SK-N-SH (cell line): ENCODE measurements around the gene TDRD9. TPM values are rescaled to one million over a fixed set of nuclear protein-coding genes. Genes with fewer than 3 reads are reported as not detected.

Experiments used
- CTCF ChIA-PET: fragments of 300-600, 350-600 bp; formaldehyde crosslinking; extraction: SDS; loops from one replicate; lab custom pipeline; 2021; lab: Yijun Ruan, JAX
- POLR2A ChIA-PET: fragments of 350-600 bp; sonication (Branson Sonifier 250); formaldehyde crosslinking; extraction: SDS; loops from one replicate; lab custom pipeline; 2020; ENCODE audit warnings: antibody characterized with exemption, inconsistent platforms; lab: Yijun Ruan, JAX
- DNase-seq: peaks from one replicate; pipeline ENCODE4 v3.0.0; 2012
- H2AFZ ChIP-seq: fragments of 200-600 bp; sonication (generic); 2 replicates; pipeline ENCODE4 v1.8.1; 2016; ENCODE audit warnings: antibody characterized with exemption, mild to moderate bottlenecking, low read depth
- H3F3A ChIP-seq: fragments of 200-600 bp; sonication (generic); replicated peaks from 2 replicates; pipeline ENCODE3; 2016; ENCODE audit warnings: antibody characterized with exemption, mild to moderate bottlenecking; ENCODE audit not compliant: insufficient read depth
- H3K27ac ChIP-seq, 2 experiments: fragments of 200-500 bp in 1 of 2; fragments of 200-600 bp in 1 of 2; sonication (Bioruptor generic) in 1 of 2; sonication (generic), shearing (Covaris generic) in 1 of 2; 2 replicates each; pipeline versions ENCODE4 v1.5.1 to v1.6.1; 2014 to 2016; ENCODE audit warnings: low read depth in 2 of 2, inconsistent platforms in 1 of 2, low read length in 1 of 2, mild to moderate bottlenecking in 1 of 2, mixed read lengths in 1 of 2
- H3K27me3 ChIP-seq: fragments of 200-600 bp; sonication (generic), shearing (Covaris generic); 2 replicates; pipeline ENCODE4 v1.6.1; 2016; ENCODE audit warnings: mixed run types; ENCODE audit not compliant: insufficient read depth
- H3K36me3 ChIP-seq, 2 experiments: fragments of 200-500 bp in 1 of 2; fragments of 200-600 bp in 1 of 2; sonication (Bioruptor generic) in 1 of 2; sonication (generic) in 1 of 2; replicated peaks in 1 of 2; 2 replicates each; pipeline versions ENCODE3 to v1.5.1; 2014 to 2016; ENCODE audit warnings: low read length in 1 of 2, mild to moderate bottlenecking in 1 of 2; ENCODE audit not compliant: insufficient read depth in 2 of 2, control insufficient read depth in 1 of 2
- H3K4me1 ChIP-seq, 2 experiments: fragments of 200-500 bp in 1 of 2; fragments of 200-600 bp in 1 of 2; sonication (Bioruptor generic) in 1 of 2; sonication (generic), shearing (Covaris generic) in 1 of 2; 2 replicates each; pipeline versions ENCODE4 v1.5.1 to v1.6.1; 2014 to 2016; ENCODE audit warnings: low read depth in 1 of 2, low read length in 1 of 2, mixed run types in 1 of 2; ENCODE audit not compliant: insufficient read depth in 2 of 2, control insufficient read depth in 1 of 2
- H3K4me2 ChIP-seq: fragments of 200-600 bp; sonication (generic), shearing (Covaris generic); 2 replicates; pipeline ENCODE4 v1.6.1; 2017; ENCODE audit warnings: mixed run types
- H3K4me3 ChIP-seq, 2 experiments: fragments of 200-500 bp in 1 of 2; fragments of 200-600 bp in 1 of 2; sonication (Bioruptor generic) in 1 of 2; sonication (generic), shearing (Covaris generic) in 1 of 2; 2 replicates each; pipeline versions ENCODE4 v1.5.1 to v1.8.1; 2014 to 2016; ENCODE audit warnings: low read depth in 2 of 2, inconsistent platforms in 1 of 2, low read length in 1 of 2, mild to moderate bottlenecking in 1 of 2, mixed read lengths in 1 of 2, moderate library complexity in 1 of 2
- H3K79me2 ChIP-seq: fragments of 200-600 bp; sonication (generic); 2 replicates; pipeline ENCODE4 v1.8.1; 2017; ENCODE audit warnings: mild to moderate bottlenecking; ENCODE audit not compliant: insufficient read depth
- H3K9ac ChIP-seq: fragments of 200-600 bp; sonication (generic); 2 replicates; pipeline ENCODE4 v1.6.1; 2017; ENCODE audit warnings: mixed run types
- H3K9me2 ChIP-seq: fragments of 200-600 bp; sonication (generic); 2 replicates; pipeline ENCODE4 v1.6.1; 2017; ENCODE audit warnings: mixed run types
- H3K9me3 ChIP-seq: fragments of 200-600 bp; sonication (generic); 2 replicates; pipeline ENCODE4 v1.6.1; 2017; ENCODE audit warnings: mixed run types, mild to moderate bottlenecking, moderate library complexity
- H4K20me1 ChIP-seq: fragments of 200-600 bp; sonication (generic); 2 replicates; pipeline ENCODE4 v1.6.1; 2017; ENCODE audit warnings: mild to moderate bottlenecking, mixed run types; ENCODE audit not compliant: insufficient read depth
- ELF1 ChIP-seq: IDR thresholded peaks from 2 replicates; pipeline ENCODE4 v1.4.0; 2012
- EP300 ChIP-seq, 2 experiments: IDR thresholded peaks; 2 replicates each; pipeline versions ENCODE4 v1.4.0 to v1.6.1; 2012; ENCODE audit warnings: borderline replicate concordance in 1 of 2, low read depth in 1 of 2, low read length in 1 of 2
- EZH2phosphoT487 ChIP-seq: fragments of 200-600 bp; sonication (generic); IDR thresholded peaks from 2 replicates; pipeline ENCODE4 v1.6.1; 2017; ENCODE audit warnings: low read depth, mixed run types, mild to moderate bottlenecking, antibody characterized with exemption, moderate library complexity, borderline replicate concordance
- FOXM1 ChIP-seq: IDR thresholded peaks from 2 replicates; pipeline ENCODE4 v1.4.0; 2012; ENCODE audit warnings: low read depth, mild to moderate bottlenecking
- MEF2A ChIP-seq: IDR thresholded peaks from 2 replicates; pipeline ENCODE4 v1.4.0; 2012; ENCODE audit warnings: low read depth, borderline replicate concordance
- MXI1 ChIP-seq: IDR thresholded peaks from 2 replicates; pipeline ENCODE4 v1.6.1; 2012; ENCODE audit warnings: mild to moderate bottlenecking, low read depth, low read length, improper control_type of control experiment
- NFIC ChIP-seq: IDR thresholded peaks from 2 replicates; pipeline ENCODE4 v1.4.0; 2012; ENCODE audit warnings: borderline replicate concordance
- NRF1 ChIP-seq: IDR thresholded peaks from 2 replicates; pipeline ENCODE4 v1.6.1; 2012; ENCODE audit warnings: low read depth, mild to moderate bottlenecking, low read length
- POLR2AphosphoS5 ChIP-seq: IDR thresholded peaks from 2 replicates; pipeline ENCODE4 v1.6.1; 2012; ENCODE audit warnings: low read depth, low read length
- RCOR1 ChIP-seq: fragments of 150-350 bp; IDR thresholded peaks from 2 replicates; pipeline ENCODE4 v1.6.1; 2017; ENCODE audit warnings: antibody characterized with exemption, low read length
- RFX5 ChIP-seq: IDR thresholded peaks from 2 replicates; pipeline ENCODE4 v1.6.1; 2012; ENCODE audit warnings: mild to moderate bottlenecking, improper control_type of control experiment, low read length
- RXRA ChIP-seq: IDR thresholded peaks from 2 replicates; pipeline ENCODE4 v1.4.0; 2012; ENCODE audit warnings: low read depth, mild to moderate bottlenecking, borderline replicate concordance
- SMC3 ChIP-seq: IDR thresholded peaks from 2 replicates; pipeline ENCODE4 v1.6.1; 2012; ENCODE audit warnings: low read depth, low read length, improper control_type of control experiment
- TAF1 ChIP-seq: IDR thresholded peaks from 2 replicates; pipeline ENCODE4 v1.6.1; 2012; ENCODE audit warnings: low read depth, mild to moderate bottlenecking, low read length, moderate library complexity, borderline replicate concordance
- TEAD4 ChIP-seq: IDR thresholded peaks from 2 replicates; pipeline ENCODE4 v1.4.0; 2012; ENCODE audit warnings: mild to moderate bottlenecking, borderline replicate concordance; ENCODE audit not compliant: insufficient read depth
- YY1 ChIP-seq: IDR thresholded peaks from 2 replicates; pipeline ENCODE4 v1.4.0; 2012; ENCODE audit warnings: low read depth, mild to moderate bottlenecking
- WGBS: methylation state at CpG from one replicate; pipeline ENCODE4 v1.1.6; 2017; ENCODE audit warnings: low lambda C conversion rate; 5-methylcytosine and 5-hydroxymethylcytosine counted together
- polyA plus RNA-seq, 3 experiments: library from polyadenylated mRNA; depleted of rRNA; stranded (reverse); fragments of >200 nt; gene quantifications; 2 replicates each; pipeline ENCODE4 v1.2.3, GENCODE V29; 2012
- TF ChIP-seq, protein P1 (sequence below): fragments of 150-350 bp; IDR thresholded peaks from 2 replicates; pipeline ENCODE4 v1.6.1; 2016; ENCODE audit warnings: mild to moderate bottlenecking, low read depth, low read length
- TF ChIP-seq, protein P2 (sequence below): IDR thresholded peaks from 2 replicates; pipeline ENCODE4; 2012
- TF ChIP-seq, protein P3 (sequence below): IDR thresholded peaks from 2 replicates; pipeline ENCODE4 v1.4.0; 2012; ENCODE audit warnings: low read depth, borderline replicate concordance
- TF ChIP-seq, protein P4 (sequence below): fragments of 200-600 bp; sonication (generic); IDR thresholded peaks from 2 replicates; pipeline ENCODE4 v1.6.1; 2017; ENCODE audit warnings: antibody characterized with exemption, mild to moderate bottlenecking, moderate library complexity

The TDRD9 gene
- polyA plus RNA-seq, 1 of the 3 experiments (the other 2 are of a cell fraction), result not detected

DNA sequence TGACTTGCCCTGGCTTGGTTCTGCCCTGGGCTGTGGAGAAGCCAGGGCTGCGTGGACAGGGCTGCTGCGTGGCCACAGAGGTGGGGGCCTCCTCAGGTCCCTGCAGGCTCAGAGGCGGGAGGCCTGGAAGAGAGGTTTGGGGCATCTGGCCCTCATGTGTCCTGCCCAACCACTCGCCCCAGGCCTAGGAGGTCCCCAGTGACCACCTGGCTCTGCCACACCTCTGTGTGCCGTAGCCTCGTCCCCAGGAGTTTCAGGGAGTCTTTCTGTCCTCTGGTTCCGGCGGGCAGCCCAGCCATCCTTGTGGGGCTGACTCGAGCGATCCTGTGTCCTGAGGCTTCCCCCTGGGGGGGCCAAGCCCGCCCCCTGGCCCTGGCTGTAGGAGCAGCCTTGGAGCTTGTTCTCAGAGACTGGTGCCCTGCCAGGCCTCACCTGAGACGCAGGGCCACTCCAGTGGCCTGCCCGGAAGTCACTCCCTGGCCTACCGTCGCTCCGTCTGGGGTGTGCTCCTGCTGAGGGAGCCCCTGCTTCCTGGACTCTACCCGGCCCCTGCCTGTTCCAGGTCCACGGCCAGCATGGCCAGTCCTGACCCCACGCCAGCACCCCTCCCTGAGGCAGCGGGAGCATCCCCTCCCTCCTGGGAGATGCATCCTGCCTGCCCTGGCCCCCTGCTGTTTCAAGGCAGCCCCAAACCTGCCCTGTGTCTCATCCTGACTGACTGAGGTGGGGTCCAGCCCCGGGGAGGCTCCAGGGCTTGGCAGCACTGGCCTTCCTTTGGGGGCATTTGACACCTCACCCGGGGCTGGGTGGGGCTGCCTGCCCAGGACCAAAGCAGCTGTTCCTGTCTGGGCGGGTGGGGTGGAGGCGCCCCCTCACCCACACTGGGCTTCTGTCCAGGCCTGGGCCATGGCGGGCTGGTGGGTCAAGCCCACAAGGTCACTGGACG is 171.1 kb downstream of the TDRD9 start:
- DNase-seq, result no peak
- Histone ChIP-seq H3K9me2 (no peaks in the 10 kb centered on the region), H3K27me3 (no peaks in the 10 kb centered on the region), H3K4me1 (peaks cover 0 to 15% of the 10 kb centered on the region in 2 experiments; a peak in 1 of 4 replicates), H3K4me3 (no peak overlapping the region), H3K4me2 (no peak overlapping the region), H3K27ac (no peak overlapping the region; a peak in 1 of 4 replicates), H4K20me1 (no peaks in the 10 kb centered on the region), H3K36me3 (no peaks in the 10 kb centered on the region), H3F3A (no peaks in the 10 kb centered on the region), H2AFZ (no peak overlapping the region), H3K9ac (no peak overlapping the region), H3K79me2 (no peaks in the 10 kb centered on the region), H3K9me3 (no peaks in the 10 kb centered on the region)
- 13% methylated on average over 3 of the region's 26 CpGs for WGBS
- no peak for TF ChIP-seq TAF1
- no peak for TF ChIP-seq RFX5
- no peak for TF ChIP-seq MEF2A
- TF ChIP-seq POLR2AphosphoS5, result no peak
- no peak for TF ChIP-seq YY1
- no peak for TF ChIP-seq EZH2phosphoT487
- no peak for TF ChIP-seq NFIC
- TF ChIP-seq SMC3, result no peak
- no peak for TF ChIP-seq RXRA
- no peak for TF ChIP-seq TEAD4
- TF ChIP-seq NRF1, result no peak
- TF ChIP-seq, protein P1, sequence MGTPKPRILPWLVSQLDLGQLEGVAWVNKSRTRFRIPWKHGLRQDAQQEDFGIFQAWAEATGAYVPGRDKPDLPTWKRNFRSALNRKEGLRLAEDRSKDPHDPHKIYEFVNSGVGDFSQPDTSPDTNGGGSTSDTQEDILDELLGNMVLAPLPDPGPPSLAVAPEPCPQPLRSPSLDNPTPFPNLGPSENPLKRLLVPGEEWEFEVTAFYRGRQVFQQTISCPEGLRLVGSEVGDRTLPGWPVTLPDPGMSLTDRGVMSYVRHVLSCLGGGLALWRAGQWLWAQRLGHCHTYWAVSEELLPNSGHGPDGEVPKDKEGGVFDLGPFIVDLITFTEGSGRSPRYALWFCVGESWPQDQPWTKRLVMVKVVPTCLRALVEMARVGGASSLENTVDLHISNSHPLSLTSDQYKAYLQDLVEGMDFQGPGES, result no peak
- ChIA-PET POLR2A (no interaction called here), CTCF (interaction anchor here (0.9 to 1.6 kb wide), 6 partner anchors 11 to 465 kb away, joined by 3 to 7 read pairs (median 4); no protein-coding TSS in a partner anchor)

DNA sequence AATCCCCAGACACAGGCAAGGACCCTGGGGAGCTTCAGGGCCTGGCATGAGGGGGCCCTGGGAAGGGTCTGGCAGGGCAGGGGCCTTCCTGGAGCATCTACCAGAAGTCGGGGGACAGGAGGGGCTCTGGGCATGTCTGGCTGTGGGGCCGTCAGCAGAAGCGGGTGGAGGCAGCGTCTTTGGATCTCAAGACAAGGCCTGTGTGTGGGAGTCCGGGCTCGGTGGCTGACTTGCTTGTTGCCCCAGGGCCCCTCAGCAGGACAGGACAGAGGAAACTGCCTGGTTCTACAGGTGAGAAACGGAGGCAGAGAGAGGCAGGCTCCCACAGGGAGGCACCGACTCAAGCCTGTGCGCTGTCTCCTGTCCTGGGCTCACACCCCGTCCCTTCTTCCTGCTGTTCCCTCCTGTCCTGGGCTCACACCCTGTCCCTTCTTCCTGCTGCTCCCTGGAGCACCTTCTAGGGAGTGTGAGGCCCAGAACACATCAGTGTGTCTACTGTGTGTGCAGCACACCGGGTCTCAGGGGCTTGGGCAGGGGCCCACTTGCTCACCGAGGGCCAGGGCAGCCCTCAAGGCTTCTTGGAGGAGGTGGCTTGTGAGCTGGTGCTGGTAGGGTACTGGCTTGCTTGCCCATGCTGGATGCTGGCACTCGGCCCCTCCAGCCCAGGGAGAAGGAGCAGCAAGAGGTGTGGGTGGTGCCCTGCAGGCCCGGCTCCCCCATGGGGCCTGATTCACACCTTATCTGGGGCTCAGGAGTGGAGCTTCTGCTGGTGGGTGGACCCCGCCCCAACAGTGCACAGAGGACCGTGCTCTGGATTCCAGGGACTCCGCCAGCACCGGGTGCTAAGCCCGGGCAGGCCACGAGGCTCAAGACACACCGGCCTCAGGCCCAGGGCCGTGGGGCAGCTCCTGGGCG is 172.2 kb downstream of the TDRD9 start:
- H2AFZ ChIP-seq, result no peak overlapping the region
- DNase-seq, result no peak
- H3K27ac ChIP-seq, result no peak overlapping the region
- WGBS, result 31% methylated on average over 5 of the region's 23 CpGs
- no peaks in the 10 kb centered on the region for H3K36me3 ChIP-seq
- H4K20me1 ChIP-seq, result no peaks in the 10 kb centered on the region
- H3K4me2 ChIP-seq, result no peak overlapping the region
- no peaks in the 10 kb centered on the region for H3K27me3 ChIP-seq
- no peak overlapping the region for H3K9ac ChIP-seq
- no peak overlapping the region for H3K4me3 ChIP-seq
- H3K9me2 ChIP-seq, result no peaks in the 10 kb centered on the region
- H3F3A ChIP-seq, result no peaks in the 10 kb centered on the region
- no peaks in the 10 kb centered on the region for H3K9me3 ChIP-seq
- H3K4me1 ChIP-seq, result peaks cover 0 to 14% of the 10 kb centered on the region in 2 experiments; a peak in 1 of 4 replicates
- no peaks in the 10 kb centered on the region for H3K79me2 ChIP-seq
- POLR2A ChIA-PET, result no interaction called here
- CTCF ChIA-PET, result interaction anchor here (0.6 to 1.6 kb wide), 4 partner anchors 13 to 463 kb away, joined by 3 to 5 read pairs (median 4); no protein-coding TSS in a partner anchor
- TF ChIP-seq, protein P2, sequence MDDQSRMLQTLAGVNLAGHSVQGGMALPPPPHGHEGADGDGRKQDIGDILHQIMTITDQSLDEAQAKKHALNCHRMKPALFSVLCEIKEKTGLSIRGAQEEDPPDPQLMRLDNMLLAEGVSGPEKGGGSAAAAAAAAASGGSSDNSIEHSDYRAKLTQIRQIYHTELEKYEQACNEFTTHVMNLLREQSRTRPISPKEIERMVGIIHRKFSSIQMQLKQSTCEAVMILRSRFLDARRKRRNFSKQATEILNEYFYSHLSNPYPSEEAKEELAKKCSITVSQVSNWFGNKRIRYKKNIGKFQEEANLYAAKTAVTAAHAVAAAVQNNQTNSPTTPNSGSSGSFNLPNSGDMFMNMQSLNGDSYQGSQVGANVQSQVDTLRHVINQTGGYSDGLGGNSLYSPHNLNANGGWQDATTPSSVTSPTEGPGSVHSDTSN, result no peak
- TF ChIP-seq RCOR1 (no peak), POLR2AphosphoS5 (no peak), SMC3 (no peak), MXI1 (no peak), FOXM1 (no peak), YY1 (no peak), NRF1 (no peak), EP300 (IDR thresholded peaks at IDR 0.05; ENCODE audit: borderline replicate concordance in 1 of 2, low read depth in 1 of 2, low read length in 1 of 2) (no peak), RXRA (no peak), ELF1 (no peak)
- TF ChIP-seq, protein P3, sequence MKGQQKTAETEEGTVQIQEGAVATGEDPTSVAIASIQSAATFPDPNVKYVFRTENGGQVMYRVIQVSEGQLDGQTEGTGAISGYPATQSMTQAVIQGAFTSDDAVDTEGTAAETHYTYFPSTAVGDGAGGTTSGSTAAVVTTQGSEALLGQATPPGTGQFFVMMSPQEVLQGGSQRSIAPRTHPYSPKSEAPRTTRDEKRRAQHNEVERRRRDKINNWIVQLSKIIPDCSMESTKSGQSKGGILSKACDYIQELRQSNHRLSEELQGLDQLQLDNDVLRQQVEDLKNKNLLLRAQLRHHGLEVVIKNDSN, result no peak
- TF ChIP-seq, protein P4, sequence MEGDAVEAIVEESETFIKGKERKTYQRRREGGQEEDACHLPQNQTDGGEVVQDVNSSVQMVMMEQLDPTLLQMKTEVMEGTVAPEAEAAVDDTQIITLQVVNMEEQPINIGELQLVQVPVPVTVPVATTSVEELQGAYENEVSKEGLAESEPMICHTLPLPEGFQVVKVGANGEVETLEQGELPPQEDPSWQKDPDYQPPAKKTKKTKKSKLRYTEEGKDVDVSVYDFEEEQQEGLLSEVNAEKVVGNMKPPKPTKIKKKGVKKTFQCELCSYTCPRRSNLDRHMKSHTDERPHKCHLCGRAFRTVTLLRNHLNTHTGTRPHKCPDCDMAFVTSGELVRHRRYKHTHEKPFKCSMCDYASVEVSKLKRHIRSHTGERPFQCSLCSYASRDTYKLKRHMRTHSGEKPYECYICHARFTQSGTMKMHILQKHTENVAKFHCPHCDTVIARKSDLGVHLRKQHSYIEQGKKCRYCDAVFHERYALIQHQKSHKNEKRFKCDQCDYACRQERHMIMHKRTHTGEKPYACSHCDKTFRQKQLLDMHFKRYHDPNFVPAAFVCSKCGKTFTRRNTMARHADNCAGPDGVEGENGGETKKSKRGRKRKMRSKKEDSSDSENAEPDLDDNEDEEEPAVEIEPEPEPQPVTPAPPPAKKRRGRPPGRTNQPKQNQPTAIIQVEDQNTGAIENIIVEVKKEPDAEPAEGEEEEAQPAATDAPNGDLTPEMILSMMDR, result no peak
